Tibial artery (tissue), 4 donors: ENCODE results near the gene WDR44.

Experiments
- DNase-seq, 2 donors: peaks; one replicate each; pipeline ENCODE4 v3.0.0-alpha.2; 2019
- H3K27ac ChIP-seq, 2 donors: fragments of 200-600 bp; sonication (generic) in 1 of 2; 1 replicate in 1 of 2; 2 replicates in 1 of 2; pipeline ENCODE4 v1.5.1; 2018 to 2019; ENCODE audit warnings: mild to moderate bottlenecking in 1 of 2
- H3K27me3 ChIP-seq, 2 donors: fragments of 200-600 bp; sonication (generic) in 1 of 2; one replicate each; pipeline versions ENCODE4 v1.5.1 to v1.6.0; 2016 to 2019
- H3K36me3 ChIP-seq, 3 donors: fragments of 200-600 bp; sonication (generic) in 2 of 3; one replicate each; pipeline ENCODE4 v1.5.1; 2016 to 2019; ENCODE audit warnings: mild to moderate bottlenecking in 2 of 3
- H3K4me1 ChIP-seq, 4 donors: fragments of 200-600 bp; sonication (generic) in 2 of 4; 1 replicate in 3 of 4; 2 replicates in 1 of 4; pipeline ENCODE4 v1.5.1; 2016 to 2019
- H3K4me3 ChIP-seq, 2 donors: fragments of 200-600 bp; sonication (generic) in 1 of 2; 1 replicate in 1 of 2; 2 replicates in 1 of 2; pipeline ENCODE4 v1.5.1; 2018 to 2019; ENCODE audit warnings: mild to moderate bottlenecking in 2 of 2
- H3K9me3 ChIP-seq, 3 donors: fragments of 200-600 bp; sonication (generic) in 1 of 3; one replicate each; pipeline ENCODE4 v1.5.1; 2016 to 2019
- intact Hi-C: fragments of 100-400 bp; cut with DNase I; formaldehyde crosslinking; loops from one replicate; pipeline ENCODE4 v1.15.0; 2023; ENCODE audit warnings: low total_unique reads
- TF ChIP-seq, protein P1 (sequence below), 2 experiments: fragments of 200-600 bp in 1 of 2; fragments of 450-650 bp in 1 of 2; IDR thresholded peaks; one replicate each; pipeline ENCODE4 v1.5.1; 2017 to 2019; ENCODE audit warnings: antibody characterized with exemption in 2 of 2, mild to moderate bottlenecking in 1 of 2, moderate library complexity in 1 of 2

Gene WDR44

DNA sequence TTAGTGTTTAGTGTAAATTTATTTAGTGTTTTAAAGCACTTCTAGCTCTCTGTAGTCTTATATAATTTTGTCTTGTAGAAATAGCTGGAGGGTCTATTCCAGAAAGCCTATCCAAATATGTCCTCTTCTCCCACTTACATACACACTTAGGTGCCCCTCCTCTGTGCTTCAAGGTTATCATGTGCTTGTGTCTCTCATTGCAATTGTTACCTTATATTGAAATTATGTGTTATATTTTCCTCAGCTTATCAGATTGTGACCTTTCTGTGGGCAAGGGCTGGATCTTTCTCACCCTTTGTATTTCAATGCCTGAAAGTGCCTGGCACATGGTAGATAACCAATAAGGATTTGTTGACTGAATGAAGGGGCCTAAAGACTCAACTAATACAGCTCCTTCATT, 18.4 kb downstream of the WDR44 start:
- intact Hi-C loops: no loop called here
- TF ChIP-seq, protein P1, sequence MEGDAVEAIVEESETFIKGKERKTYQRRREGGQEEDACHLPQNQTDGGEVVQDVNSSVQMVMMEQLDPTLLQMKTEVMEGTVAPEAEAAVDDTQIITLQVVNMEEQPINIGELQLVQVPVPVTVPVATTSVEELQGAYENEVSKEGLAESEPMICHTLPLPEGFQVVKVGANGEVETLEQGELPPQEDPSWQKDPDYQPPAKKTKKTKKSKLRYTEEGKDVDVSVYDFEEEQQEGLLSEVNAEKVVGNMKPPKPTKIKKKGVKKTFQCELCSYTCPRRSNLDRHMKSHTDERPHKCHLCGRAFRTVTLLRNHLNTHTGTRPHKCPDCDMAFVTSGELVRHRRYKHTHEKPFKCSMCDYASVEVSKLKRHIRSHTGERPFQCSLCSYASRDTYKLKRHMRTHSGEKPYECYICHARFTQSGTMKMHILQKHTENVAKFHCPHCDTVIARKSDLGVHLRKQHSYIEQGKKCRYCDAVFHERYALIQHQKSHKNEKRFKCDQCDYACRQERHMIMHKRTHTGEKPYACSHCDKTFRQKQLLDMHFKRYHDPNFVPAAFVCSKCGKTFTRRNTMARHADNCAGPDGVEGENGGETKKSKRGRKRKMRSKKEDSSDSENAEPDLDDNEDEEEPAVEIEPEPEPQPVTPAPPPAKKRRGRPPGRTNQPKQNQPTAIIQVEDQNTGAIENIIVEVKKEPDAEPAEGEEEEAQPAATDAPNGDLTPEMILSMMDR (IDR thresholded peaks at IDR 0.05): no peak
- Histone ChIP-seq H3K36me3 (no peaks in the 10 kb centered on the region), H3K4me1 (peaks cover 0 to 4% (median 0%) of the 10 kb centered on the region in 4 donors), H3K9me3 (no peaks in the 10 kb centered on the region), H3K27ac (no peak overlapping the region), H3K4me3 (no peak overlapping the region), H3K27me3 (no peaks in the 10 kb centered on the region)
- DNase-seq: no peak

DNA sequence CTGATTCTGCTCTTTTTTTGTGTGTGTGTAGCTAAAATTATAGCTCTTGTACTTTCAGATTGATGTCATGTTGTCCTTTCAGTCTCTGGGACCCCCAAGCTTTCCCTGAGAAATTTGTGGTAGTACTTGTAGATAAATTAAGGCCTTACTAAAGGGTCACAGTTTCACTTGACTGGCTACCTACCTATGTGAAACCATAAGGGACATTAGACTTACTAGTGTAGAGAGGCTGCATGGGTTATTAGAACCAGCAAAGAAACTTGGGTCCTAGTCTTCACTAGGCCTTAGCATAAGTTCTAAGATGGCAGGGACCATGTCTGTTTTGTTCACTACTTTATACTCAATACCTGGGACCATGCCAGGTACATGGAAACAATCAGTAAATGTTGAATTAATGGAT, 21.4 kb downstream of the WDR44 start:
- Histone ChIP-seq H3K4me1 (peaks cover 0 to 4% (median 0%) of the 10 kb centered on the region in 4 donors), H3K4me3 (no peak overlapping the region), H3K9me3 (no peaks in the 10 kb centered on the region), H3K27me3 (no peaks in the 10 kb centered on the region), H3K36me3 (no peaks in the 10 kb centered on the region), H3K27ac (no peak overlapping the region)
- no peak for DNase-seq
- intact Hi-C loops: no loop called here
- TF ChIP-seq, protein P1 (IDR thresholded peaks at IDR 0.05): no peak

DNA sequence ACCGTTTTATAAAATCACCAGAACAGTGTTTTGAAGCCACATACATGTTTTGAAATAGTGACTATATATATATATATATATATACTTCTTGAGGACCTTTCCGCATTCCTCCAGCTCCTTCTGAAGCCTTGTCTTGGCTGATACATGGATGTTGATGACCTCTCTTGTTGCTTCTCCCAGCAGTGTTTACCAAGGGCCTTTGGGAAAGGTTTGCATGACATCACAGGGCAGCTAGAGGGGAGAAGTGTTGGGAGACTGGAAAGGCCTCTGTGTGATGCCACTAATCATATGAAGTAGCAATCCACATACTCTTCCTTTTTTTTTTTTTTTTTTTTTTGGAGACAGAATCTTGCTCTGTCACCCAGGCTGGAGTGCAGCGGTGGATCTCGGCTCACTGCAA, 22.5 kb downstream of the WDR44 start:
- Histone ChIP-seq H3K9me3 (no peaks in the 10 kb centered on the region), H3K27me3 (no peaks in the 10 kb centered on the region), H3K36me3 (no peaks in the 10 kb centered on the region), H3K27ac (no peak overlapping the region), H3K4me1 (peaks cover 0 to 4% (median 0%) of the 10 kb centered on the region in 4 donors), H3K4me3 (no peak overlapping the region)
- TF ChIP-seq, protein P1 (IDR thresholded peaks at IDR 0.05): no peak
- DNase-seq: no peak
- intact Hi-C loops: no loop called here

DNA sequence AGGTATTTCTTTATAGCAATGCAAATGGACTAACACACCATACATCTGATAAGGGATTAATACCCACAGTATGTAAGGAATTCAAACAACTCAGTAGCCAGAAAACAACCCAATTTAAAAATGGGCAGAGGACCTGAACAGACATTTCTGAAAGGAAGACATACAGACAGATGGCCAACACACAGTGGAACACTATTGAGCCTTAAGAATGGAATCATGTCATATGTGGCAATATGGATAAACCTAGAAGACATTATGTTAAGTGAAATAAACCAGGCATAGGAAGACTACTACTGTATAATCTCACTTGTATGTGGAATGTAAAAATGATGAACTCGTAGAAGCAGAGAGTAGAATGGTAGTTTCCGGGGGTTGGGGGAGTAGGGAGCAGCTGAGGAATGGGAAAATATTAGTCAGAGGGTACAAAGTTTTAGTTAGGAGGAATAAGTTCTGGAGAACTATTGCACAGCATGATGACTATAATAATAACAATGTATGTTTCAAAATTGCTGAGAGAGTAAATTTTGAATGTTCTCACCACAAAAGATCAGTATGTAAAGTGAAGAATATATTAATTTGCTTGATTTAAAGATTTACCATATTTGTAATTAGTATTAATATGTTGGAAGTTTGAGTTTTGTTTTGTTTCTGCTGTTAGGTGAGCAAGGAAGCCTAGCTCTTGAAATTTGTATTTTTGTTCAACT, 25.2 kb downstream of the WDR44 start:
- no peaks in the 10 kb centered on the region for H3K4me1 ChIP-seq
- intact Hi-C loops: no loop called here
- TF ChIP-seq, protein P1 (IDR thresholded peaks at IDR 0.05): no peak
- H3K27ac ChIP-seq: no peak overlapping the region
- no peaks in the 10 kb centered on the region for H3K27me3 ChIP-seq
- DNase-seq: no peak
- H3K4me3 ChIP-seq: no peak overlapping the region
- H3K36me3 ChIP-seq: no peaks in the 10 kb centered on the region
- H3K9me3 ChIP-seq: no peaks in the 10 kb centered on the region

DNA sequence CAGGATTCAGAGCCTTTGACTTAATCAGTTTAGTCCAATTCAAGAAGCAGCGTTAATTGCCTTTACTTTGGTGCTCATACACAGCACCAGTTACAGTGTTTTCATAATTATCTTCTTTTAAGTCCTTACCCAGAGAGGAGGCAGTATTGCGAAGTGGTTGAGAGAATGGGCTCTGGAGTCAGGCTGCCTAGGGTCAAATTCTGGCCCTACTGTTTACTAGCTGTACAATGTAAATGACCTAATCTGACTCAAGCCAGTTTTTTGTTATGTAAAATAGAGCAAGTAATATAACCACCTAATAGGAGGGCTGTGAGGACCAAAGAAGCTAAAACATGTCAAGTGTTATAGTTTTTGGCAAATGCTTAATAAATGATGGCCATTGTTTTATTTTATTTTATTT, 27.6 kb downstream of the WDR44 start:
- TF ChIP-seq, protein P1 (IDR thresholded peaks at IDR 0.05): no peak
- Histone ChIP-seq H3K36me3 (no peaks in the 10 kb centered on the region), H3K4me1 (no peaks in the 10 kb centered on the region), H3K27me3 (no peaks in the 10 kb centered on the region), H3K27ac (no peak overlapping the region), H3K4me3 (no peak overlapping the region), H3K9me3 (no peaks in the 10 kb centered on the region)
- intact Hi-C loops: no loop called here
- DNase-seq: no peak
